ENCODE measurements around the gene DNAH3. TPM values are rescaled to one million over a fixed set of nuclear protein-coding genes. Genes with fewer than 3 reads are reported as not detected.

The DNAH3 gene
- total and polyA plus RNA-seq, 3 donors from 2014 or later = 11.7 to 21.2 (median 19.9) TPM

DNA sequence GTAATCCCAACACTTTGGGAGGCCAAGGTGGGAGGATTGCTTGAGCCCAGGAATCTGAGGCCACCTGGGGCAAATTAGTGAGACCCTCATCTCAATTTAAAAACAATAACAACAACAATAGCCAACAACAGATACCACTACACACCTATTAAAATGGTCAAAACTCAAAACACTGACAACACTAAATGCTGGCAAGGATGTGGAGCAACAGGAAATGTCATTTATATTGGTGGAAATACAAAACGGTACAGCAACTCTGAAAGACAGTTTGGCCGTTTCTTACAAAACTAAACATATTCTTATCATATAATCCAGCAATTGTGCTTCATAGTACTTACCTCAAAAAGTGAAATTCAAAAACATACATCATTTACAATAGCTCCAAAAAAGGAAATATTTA, 57.7 kb downstream of the DNAH3 start:
- Histone ChIP-seq H3K9me3 (no peaks in the 10 kb centered on the region), H3K27ac (no peak overlapping the region), H3K4me3 (no peak overlapping the region), H3K4me1 (no peaks in the 10 kb centered on the region), H3K27me3 (no peaks in the 10 kb centered on the region), H3K36me3 (ENCODE audit: low read depth, missing control alignments) (no peaks in the 10 kb centered on the region)
- WGBS, 2 donors = 88 to 91% methylated on average over 2 of the region's 2 CpGs
- DNase-seq = no peak
- TF ChIP-seq, protein P1, sequence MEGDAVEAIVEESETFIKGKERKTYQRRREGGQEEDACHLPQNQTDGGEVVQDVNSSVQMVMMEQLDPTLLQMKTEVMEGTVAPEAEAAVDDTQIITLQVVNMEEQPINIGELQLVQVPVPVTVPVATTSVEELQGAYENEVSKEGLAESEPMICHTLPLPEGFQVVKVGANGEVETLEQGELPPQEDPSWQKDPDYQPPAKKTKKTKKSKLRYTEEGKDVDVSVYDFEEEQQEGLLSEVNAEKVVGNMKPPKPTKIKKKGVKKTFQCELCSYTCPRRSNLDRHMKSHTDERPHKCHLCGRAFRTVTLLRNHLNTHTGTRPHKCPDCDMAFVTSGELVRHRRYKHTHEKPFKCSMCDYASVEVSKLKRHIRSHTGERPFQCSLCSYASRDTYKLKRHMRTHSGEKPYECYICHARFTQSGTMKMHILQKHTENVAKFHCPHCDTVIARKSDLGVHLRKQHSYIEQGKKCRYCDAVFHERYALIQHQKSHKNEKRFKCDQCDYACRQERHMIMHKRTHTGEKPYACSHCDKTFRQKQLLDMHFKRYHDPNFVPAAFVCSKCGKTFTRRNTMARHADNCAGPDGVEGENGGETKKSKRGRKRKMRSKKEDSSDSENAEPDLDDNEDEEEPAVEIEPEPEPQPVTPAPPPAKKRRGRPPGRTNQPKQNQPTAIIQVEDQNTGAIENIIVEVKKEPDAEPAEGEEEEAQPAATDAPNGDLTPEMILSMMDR (IDR thresholded peaks at IDR 0.05) = no peak
- no peak for TF ChIP-seq POLR2A (IDR thresholded peaks at IDR 0.05)
- intact Hi-C loops (cut with DNase I; ENCODE audit: low total_unique reads) = no loop called here

DNA sequence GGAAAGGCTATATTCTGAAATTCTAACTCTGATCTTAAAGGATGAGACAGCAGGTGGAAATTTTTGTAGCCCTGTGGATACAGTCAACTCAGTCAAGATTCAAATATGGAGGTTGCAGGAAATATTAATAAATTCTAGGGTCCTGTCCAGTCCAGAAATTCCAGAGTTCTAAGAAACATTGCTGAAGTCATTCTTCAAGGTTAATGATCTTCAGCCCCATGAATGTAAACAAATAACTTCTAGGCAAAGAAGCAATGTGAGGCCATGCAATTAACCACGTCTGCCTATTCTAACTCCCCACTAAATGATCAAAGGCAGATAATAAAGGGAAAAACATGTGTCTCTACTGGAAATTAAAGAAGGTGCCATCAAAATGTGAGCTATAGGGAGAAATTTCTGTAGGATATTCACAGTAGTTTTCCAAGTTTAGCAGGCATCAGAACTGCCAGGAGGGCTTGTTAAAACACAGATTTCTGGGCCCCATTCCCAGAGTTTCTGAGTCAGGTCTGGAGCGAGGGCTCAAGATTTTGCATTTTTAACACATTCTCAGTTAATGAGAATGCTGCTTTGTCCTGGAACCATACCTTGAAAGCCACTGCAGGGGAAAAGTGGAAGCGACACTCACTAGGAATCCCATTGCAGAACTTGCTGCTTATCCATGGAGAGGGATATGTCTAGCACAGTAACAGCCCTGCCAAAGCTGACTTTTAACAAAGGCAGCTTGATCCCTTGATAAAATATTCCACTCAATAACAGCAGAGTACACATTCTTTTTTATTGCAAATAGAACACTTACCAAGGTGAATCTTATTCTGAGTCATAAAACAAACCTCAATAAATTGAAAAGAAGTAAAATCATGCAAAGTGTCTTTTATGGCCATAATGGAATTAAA, 61.8 kb downstream of the DNAH3 start:
- no peaks in the 10 kb centered on the region for H3K9me3 ChIP-seq
- TF ChIP-seq, protein P1 (IDR thresholded peaks at IDR 0.05) = no peak
- TF ChIP-seq POLR2A (IDR thresholded peaks at IDR 0.05) = no peak
- H3K4me3 ChIP-seq = no peak overlapping the region
- H3K36me3 ChIP-seq (ENCODE audit: low read depth, missing control alignments) = no peaks in the 10 kb centered on the region
- H3K4me1 ChIP-seq = no peaks in the 10 kb centered on the region
- no peak for DNase-seq
- 60 to 73% methylated on average over 3 of the region's 3 CpGs for WGBS, 2 donors
- intact Hi-C loops (cut with DNase I; ENCODE audit: low total_unique reads) = loop anchor here (10.0 kb wide), 1 partner anchor 244 kb away; no protein-coding TSS in a partner anchor
- no peak overlapping the region for H3K27ac ChIP-seq
- no peaks in the 10 kb centered on the region for H3K27me3 ChIP-seq

DNA sequence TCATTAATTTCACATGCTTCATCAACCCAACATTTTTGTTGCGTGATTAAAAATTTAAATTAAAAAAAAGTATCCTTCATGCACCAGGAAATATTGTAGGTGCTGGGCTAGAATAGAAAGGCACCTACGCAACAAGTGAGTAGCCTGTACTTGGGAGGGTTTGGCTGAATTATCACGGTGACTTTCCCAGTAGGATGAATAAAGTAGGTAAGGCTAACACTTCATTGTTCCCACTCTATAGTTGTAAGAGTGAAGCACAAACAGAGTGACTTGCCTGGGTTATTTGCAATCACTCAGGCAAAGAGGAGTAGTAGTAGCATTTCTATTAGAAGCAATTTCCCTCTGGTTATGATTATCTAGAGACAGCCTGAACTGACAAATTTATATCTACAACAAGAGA, 62.5 kb downstream of the DNAH3 start:
- Histone ChIP-seq H3K9me3 (no peaks in the 10 kb centered on the region), H3K27me3 (no peaks in the 10 kb centered on the region), H3K4me3 (no peak overlapping the region), H3K27ac (no peak overlapping the region), H3K4me1 (no peaks in the 10 kb centered on the region), H3K36me3 (ENCODE audit: low read depth, missing control alignments) (no peaks in the 10 kb centered on the region)
- DNase-seq = no peak
- intact Hi-C loops (cut with DNase I; ENCODE audit: low total_unique reads) = loop anchor here (10.0 kb wide), 1 partner anchor 243 kb away; no protein-coding TSS in a partner anchor
- WGBS, 2 donors = 94 to 96% methylated on average over 3 of the region's 3 CpGs
- TF ChIP-seq, protein P1 (IDR thresholded peaks at IDR 0.05) = no peak
- no peak for TF ChIP-seq POLR2A (IDR thresholded peaks at IDR 0.05)

DNA sequence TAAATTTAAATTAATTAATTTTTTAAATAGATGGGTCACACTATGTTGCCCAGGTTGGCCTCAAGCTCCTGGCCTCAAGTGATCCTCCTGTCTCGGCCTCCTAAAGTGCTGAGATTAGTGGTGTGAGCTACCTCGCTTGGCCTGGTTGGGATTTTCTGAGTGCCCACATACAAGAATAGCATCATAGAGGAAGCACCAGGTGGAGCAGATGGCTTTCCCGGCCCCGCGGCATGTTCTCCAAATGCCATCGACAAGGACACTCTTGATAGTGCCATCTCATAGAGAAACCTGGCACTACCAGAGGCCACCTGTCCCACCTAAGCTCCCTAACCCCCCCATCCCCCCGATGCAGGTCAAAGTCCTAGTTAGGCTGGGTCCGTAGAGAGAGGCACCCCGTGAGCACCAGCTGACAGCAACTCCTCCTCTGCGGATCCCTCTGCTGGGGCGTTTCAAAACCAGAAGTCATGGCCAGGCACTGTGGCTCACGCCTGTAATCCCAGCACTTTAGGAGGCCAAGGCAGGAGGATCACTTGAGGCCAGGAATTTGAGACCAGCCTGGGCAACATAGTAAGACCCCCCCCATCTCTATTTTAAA, 65.9 kb downstream of the DNAH3 start:
- H3K36me3 ChIP-seq (ENCODE audit: low read depth, missing control alignments) = no peaks in the 10 kb centered on the region
- no peaks in the 10 kb centered on the region for H3K27me3 ChIP-seq
- intact Hi-C loops (cut with DNase I; ENCODE audit: low total_unique reads) = loop anchor here (10.0 kb wide), 1 partner anchor 240 kb away; no protein-coding TSS in a partner anchor
- no peak for TF ChIP-seq POLR2A (IDR thresholded peaks at IDR 0.05)
- TF ChIP-seq, protein P1 (IDR thresholded peaks at IDR 0.05) = no peak
- H3K27ac ChIP-seq = no peak overlapping the region
- WGBS, 2 donors = 96 to 97% methylated on average over 12 of the region's 12 CpGs
- no peaks in the 10 kb centered on the region for H3K9me3 ChIP-seq
- H3K4me1 ChIP-seq = no peaks in the 10 kb centered on the region
- H3K4me3 ChIP-seq = no peak overlapping the region
- DNase-seq = no peak

All from testis (tissue), 3 donors.